HG02571 (cell line): Measurements from ENCODE around the gene SLIT3.
"Not testable (repeated sequence)": the region's sequence is repeated elsewhere in the genome, so short reads cannot be mapped to it uniquely, and the experiment has no call there.

Experiments used
- ATAC-seq: cut with Tn5 transposase; IDR thresholded peaks from one replicate; pipeline ENCODE4 v1.9.1; 2021; ENCODE audit warnings: mild to moderate bottlenecking, moderate library complexity; ENCODE audit not compliant: unreplicated experiment

The SLIT3 gene

DNA sequence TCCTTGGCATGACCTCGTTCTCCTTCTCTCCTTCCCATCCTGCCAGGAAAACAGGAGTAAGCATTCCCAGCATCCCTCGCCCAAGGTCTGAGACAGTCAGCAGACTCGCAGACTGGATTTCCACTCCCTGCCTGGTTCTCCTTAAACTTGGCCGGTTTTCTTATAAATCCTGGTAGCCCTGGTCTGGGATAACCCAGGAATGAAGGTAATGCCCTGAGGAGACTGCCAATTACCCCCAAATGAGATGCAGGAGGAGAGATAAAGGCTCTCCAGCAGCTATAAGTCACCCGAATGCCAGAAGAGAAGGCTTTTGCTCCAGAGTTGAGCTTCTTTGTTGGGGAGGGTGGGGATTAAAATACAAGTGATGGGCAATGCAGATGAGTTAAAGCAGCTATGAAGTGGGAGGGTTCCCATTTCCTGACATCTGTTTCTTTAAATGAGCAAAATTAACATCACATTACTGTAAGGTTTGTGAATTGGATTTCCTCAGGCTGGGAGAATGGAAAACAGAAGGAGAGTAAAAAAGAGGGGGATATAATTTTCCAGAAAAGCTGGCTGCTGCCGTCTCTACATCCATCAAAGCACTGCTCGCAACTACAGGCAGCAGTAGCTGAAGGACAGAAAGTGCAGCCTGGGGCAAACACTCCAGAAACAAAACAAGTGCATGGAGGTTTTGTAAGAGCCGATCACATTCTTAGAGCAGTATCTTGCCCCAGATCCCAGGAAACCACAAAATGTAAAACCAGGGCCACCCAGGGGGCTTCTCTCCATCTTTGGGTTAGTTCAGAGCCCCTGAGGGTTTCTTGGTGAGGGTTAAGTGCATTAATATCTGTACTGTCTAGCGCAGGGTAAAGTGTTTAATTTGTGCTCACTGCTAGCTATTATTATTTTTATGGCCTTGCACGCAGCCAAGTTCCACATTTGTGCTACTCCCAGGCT, 544.2 kb downstream of the SLIT3 start:
- no peak for ATAC-seq

DNA sequence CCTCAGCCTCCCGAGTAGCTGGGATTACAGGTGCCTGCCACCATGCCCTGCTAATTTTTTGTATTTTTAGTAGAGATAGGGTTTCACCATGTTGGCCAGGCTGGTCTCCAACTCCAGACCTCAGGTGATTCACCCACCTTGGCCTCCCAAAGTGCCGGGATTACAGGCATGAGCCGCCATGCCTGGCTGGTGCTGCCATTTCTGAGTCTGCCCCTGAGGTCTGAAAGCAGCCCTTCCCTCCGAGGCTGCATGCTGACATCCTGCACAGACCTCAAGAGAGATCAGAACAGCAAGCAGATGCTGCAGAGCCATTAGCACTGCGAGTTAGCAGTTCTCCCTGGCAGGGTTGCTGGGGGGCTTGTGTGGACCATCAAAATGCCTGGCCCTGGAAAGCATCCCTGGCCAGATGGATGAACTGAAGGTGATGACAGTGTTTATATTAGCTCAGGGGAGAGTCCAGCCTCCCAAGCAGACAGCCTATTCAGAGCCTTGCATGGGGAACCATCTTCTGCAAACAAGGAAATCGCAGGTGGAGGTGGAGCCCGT, 545.3 kb downstream of the SLIT3 start:
- no peak for ATAC-seq

DNA sequence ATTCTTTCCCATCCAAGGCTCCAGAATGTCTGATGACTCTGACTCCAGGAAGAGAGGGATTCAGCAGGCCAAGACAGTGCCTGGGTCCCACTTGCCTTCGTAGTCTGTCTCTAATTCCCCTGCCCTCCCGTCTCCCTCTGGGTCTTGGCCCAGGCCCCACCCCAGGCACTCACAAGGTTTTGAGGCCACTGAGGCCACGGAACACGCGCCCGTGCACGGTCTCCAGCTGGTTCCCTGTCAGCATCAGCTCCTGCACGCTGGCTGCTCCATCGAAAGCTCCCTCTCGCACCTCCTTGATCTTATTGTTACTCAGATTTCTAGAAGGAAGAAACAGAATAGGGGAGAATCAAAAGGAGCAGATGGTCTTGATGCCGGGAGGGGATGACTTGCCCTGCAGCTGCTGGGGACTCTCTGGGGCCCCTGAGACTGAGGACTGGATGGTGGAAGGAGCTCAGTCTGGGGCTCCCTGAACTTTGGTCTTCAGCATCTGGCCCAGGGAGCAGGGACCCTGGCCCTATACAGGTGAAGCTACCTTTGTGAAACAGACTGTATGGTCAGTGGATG, 547.2 kb downstream of the SLIT3 start:
- ATAC-seq, result no peak

DNA sequence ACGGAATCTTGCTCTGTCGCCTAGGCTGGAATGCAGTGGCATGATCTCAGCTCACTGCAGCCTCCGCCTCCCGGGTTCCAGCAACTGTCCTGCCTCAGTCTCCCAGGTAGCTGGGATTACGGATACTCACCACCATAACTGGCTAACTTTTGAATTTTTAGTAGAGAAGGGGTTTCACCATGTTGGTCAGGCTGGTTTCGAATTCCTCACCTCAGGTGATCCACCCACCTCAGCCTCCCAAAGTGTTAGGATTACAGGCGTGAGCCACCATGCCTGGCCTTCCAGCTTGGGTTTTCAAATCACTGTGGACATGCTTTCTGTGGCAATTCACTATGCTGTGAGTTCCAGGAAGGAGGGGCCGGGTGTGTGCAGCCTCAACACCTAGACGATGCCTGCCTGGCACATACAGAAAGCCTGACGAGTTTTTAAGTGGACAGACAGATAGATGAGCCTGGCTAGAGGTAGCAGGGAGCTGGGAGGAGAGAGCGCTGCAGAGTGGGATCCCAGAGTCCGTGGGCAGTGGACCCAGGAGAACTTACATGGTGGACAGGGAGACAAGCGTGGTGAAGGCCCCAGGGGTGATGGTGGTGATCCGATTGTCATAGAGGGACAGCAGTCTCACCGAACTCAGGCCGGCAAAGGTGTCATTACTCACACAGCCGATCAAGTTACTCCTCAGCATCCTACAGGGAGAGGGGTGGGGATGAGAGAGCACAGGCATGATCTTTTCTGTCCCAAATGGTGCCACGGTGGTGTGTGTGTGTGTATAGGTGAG, 548.3 kb downstream of the SLIT3 start:
- ATAC-seq, result no peak

DNA sequence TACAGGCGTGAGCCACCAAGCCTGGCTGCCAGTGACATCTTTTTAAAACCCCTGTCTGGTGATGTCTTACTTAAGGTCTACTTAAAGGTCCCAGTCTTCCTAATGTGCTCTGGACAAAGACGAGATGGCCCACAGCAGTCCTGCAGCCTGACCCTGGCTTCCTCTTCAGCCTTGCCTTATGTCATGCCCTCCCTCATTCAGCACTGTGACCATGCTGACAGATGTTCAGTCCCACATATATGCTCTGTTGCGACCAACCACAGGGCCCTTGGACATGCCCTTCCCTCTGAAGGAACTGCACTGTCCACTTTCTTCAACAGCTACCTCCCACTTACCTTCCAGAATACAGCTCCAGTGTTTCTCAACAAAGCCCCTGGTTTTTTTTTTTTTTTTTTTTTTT, 548.9 kb downstream of the SLIT3 start:
- ATAC-seq, result no peak

DNA sequence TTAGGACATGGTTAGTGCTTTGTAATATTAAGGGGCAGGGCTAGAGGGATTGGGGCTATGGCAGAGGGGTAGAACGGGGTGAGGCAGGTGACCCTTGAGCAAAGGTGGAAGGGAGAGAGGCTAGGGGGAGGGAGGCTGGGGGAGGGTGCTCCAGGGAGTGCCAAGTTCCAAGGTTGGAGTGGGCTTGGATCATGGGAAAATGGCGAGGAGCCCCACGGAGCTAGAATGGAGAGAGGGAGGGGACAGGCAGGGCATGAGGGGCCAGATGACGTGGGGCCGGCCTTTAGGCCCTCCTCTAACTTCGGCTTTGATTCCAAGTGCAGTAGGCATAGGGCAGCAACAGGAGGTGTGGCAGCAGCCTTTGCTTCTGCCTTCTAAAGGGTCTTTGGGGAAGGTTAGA, 550.0 kb downstream of the SLIT3 start:
- no peak for ATAC-seq

DNA sequence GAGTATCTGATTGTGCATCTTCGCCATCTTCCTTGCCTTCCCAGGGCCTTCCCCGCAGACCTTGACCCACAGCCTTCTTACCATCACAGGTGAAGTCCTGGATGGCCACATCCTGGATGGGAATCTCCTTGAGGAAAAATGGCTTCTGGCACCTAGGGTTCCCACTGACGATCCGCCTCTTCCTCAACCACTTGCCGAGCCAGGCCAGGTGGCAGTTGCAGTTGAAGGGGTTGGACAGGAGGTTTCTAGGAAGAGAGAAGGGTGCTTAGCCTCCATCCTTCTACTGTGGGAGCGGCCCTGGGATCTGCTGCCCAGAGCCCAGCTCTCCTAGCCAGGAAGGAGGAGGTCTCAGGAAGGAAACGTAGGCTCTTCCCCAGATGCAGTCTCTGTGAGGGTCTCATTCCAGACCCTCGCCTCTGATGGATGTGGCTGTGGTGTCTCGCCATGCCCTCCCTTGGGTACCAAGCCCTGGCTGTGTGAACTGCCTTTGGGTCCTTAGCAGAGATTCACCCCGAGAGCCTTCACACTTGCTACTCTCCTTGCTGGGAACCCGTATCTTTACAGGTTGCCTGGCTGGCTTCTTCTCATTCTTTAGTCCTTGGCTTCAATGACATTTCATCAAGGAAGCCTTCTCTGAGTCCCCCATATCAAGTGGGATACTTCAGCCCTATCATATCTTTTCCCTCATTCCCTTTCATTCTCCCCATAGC, 551.4 kb downstream of the SLIT3 start:
- no peak for ATAC-seq

- ATAC-seq, result no peak
These were observed 552.8 kb downstream of the SLIT3 start for GRCh38 chr5:168747987-168748777.

- no peak for ATAC-seq
These were observed 553.9 kb downstream of the SLIT3 start for GRCh38 chr5:168746893-168747640.

GRCh38 chr5:168746126-168746892, 554.6 kb downstream of the SLIT3 start:
- not testable (repeated sequence) for ATAC-seq

DNA sequence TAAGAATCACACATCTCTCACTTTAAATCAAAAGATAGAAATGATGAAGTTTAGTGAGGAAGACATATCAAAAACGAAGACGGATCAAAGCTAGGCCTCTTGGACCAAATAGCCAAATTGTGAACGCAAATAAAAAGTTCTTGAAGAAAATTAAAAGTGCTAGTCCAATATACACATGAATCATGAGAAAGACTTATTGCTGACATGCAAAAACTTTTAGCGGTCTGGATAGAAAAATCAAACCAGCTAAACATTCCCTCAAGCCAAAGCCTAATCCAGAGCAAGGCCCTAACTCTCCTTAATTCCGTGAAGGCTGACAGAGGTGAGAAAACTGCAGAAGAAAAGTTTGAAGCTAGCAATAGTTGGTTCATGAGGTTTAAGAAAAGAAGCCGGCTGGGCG, 557.3 kb downstream of the SLIT3 start:
- no peak for ATAC-seq

- ATAC-seq, result not testable (repeated sequence)
These were observed 558.6 kb downstream of the SLIT3 start for GRCh38 chr5:168742311-168742710.

DNA sequence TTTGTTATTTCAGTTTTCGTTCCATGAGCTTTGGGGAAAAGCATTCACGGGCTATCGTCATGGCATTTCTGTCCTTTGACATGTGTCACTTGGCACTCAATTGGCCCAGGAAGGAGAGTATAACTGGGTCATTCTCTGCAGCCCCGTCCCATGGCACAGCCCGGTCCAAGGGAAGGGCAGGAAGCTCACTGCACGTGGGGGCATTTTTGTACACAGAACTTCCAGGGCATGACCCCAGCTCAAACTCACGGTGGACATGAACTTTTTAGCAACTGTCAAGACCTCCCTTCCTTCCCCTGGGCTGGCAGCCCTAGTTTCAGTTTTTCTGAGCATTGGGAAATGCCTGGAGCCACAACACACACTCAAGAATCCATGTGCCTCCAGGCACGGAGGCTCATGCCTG, 560.1 kb downstream of the SLIT3 start:
- no peak for ATAC-seq

- no peak for ATAC-seq
These were observed 560.7 kb downstream of the SLIT3 start for GRCh38 chr5:168740092-168740800.

DNA sequence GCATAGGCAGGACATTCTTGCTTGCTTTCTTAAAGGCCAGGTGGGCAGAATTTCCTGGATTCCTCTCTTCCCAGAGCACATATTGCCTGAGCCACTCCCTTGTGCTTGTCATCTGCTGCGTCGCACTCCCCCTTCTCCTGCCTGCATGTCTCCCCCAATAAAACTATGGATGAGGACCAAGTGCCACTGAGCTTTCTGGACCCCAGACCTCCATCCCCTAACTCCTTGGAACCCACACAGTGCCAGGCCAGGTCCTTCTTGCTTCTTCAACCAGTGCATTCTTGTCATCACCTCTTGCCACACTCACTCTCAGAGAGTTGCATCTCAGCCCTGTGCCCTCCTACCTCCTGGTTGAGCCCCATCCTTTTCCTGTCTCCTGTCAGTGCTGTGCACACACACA, 563.9 kb downstream of the SLIT3 start:
- no peak for ATAC-seq

DNA sequence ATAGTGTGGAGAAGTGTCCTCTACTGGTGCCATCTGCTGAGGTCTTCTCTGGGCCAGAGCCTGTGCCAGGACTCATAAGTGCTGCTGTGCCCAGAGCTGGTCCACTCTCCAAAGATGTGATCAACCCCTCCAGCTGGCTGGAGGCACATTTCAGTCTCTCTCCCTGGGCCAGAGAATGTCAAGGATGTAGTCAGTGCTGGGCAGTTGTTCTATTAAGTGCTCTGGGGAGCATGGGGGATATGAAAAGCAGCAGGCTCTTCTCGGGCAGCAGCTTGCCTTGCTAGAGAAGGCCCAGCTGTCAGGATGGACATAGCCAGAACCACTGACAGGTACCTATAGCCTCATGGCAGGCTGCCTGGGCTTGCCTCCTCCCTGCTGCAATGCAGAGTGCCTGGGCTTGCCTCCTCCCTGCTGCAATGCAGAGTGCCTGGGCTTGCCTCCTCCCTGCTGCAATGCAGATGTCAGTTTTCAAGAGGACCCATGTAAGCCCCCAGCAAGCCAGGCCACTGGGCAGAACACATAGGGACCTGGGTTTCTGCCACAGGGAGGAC, 564.6 kb downstream of the SLIT3 start:
- no peak for ATAC-seq

GRCh38 chr5:168734620-168735300, 566.2 kb downstream of the SLIT3 start:
- no peak for ATAC-seq
